SK-N-SH treated with all-trans-retinoic acid at 6 μM for 48 hours (cell line): ENCODE measurements around the gene MARS2.

Experiments used
- ARNTL ChIP-seq: fragments of 450-650 bp; formaldehyde crosslinking; IDR thresholded peaks from 2 replicates; pipeline ENCODE4 v1.5.0; 2020; ENCODE audit warnings: low read depth, mild to moderate bottlenecking, moderate library complexity, borderline replicate concordance
- CREB5 ChIP-seq: fragments of 250-450 bp; sonication (Bioruptor Pico); IDR thresholded peaks from 2 replicates; pipeline ENCODE4 v1.5.1; 2020; ENCODE audit warnings: low read depth, mild to moderate bottlenecking, moderate library complexity
- GLIS3 ChIP-seq: fragments of 250-450 bp; sonication (Bioruptor Pico); IDR thresholded peaks from 2 replicates; pipeline ENCODE4 v1.5.0; 2020; ENCODE audit warnings: mild to moderate bottlenecking, moderate library complexity
- OSR1 ChIP-seq: fragments of 250-450 bp; sonication (Bioruptor Pico); IDR thresholded peaks from 2 replicates; pipeline ENCODE4 v1.8.0; 2022; ENCODE audit warnings: moderate library complexity, mild to moderate bottlenecking, inconsistent platforms
- PPARA ChIP-seq: fragments of 250-450 bp; sonication (Bioruptor Pico); IDR thresholded peaks from 2 replicates; pipeline ENCODE4 v1.5.0; 2020; ENCODE audit warnings: mild to moderate bottlenecking, borderline replicate concordance
- SNAI2 ChIP-seq: fragments of 250-450 bp; sonication (Bioruptor Pico); IDR thresholded peaks from 2 replicates; pipeline ENCODE4 v1.5.0; 2020; ENCODE audit warnings: mild to moderate bottlenecking, moderate library complexity
- TCF4 ChIP-seq: fragments of 250-450 bp; sonication (Bioruptor Pico); IDR thresholded peaks from 2 replicates; pipeline ENCODE4 v1.8.0; 2021; ENCODE audit warnings: mild to moderate bottlenecking, moderate library complexity, borderline replicate concordance
- ZFP30 ChIP-seq: fragments of 450-650 bp; formaldehyde crosslinking; IDR thresholded peaks from 2 replicates; pipeline ENCODE4 v1.5.0; 2022; ENCODE audit warnings: mild to moderate bottlenecking, moderate library complexity
- ZNF565 ChIP-seq: fragments of 450-650 bp; formaldehyde crosslinking; conservative IDR thresholded peaks from 2 replicates; pipeline ENCODE4 v1.5.0; 2020; ENCODE audit warnings: low read depth, mild to moderate bottlenecking, moderate library complexity
- ZNF70 ChIP-seq: fragments of 450-650 bp; formaldehyde crosslinking; IDR thresholded peaks from 2 replicates; pipeline ENCODE4 v1.5.0; 2020; ENCODE audit warnings: mild to moderate bottlenecking, moderate library complexity
- TF ChIP-seq, protein P1 (sequence below): fragments of 250-450 bp; sonication (Bioruptor Pico); IDR thresholded peaks from 2 replicates; pipeline ENCODE4 v1.8.0; 2020; ENCODE audit warnings: mild to moderate bottlenecking, moderate library complexity, borderline replicate concordance

GRCh38 chr2:197677483-197677882, 27.7 kb upstream of the MARS2 start:
- TF ChIP-seq ARNTL (CRISPR knock-in tag) (no peak), ZFP30 (no peak), ZNF70 (CRISPR knock-in tag) (no peak), CREB5 (no peak), PPARA (CRISPR knock-in tag) (no peak), SNAI2 (CRISPR knock-in tag) (no peak), OSR1 (no peak), ZNF565 (CRISPR knock-in tag) (no peak), GLIS3 (CRISPR knock-in tag) (no peak), TCF4 (CRISPR knock-in tag) (no peak)
- TF ChIP-seq, protein P1, sequence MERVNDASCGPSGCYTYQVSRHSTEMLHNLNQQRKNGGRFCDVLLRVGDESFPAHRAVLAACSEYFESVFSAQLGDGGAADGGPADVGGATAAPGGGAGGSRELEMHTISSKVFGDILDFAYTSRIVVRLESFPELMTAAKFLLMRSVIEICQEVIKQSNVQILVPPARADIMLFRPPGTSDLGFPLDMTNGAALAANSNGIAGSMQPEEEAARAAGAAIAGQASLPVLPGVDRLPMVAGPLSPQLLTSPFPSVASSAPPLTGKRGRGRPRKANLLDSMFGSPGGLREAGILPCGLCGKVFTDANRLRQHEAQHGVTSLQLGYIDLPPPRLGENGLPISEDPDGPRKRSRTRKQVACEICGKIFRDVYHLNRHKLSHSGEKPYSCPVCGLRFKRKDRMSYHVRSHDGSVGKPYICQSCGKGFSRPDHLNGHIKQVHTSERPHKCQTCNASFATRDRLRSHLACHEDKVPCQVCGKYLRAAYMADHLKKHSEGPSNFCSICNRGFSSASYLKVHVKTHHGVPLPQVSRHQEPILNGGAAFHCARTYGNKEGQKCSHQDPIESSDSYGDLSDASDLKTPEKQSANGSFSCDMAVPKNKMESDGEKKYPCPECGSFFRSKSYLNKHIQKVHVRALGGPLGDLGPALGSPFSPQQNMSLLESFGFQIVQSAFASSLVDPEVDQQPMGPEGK (CRISPR knock-in tag): no peak
